Psoas muscle (tissue), 8 donors: ENCODE data around the gene ACTL6B. TPM values are rescaled to one million over a fixed set of nuclear protein-coding genes. Genes with fewer than 3 reads are reported as not detected.
A peak's percentile ranks its signal among the peaks of the same experiment; 100 is the strongest.

ENCODE experiments used
- ATAC-seq, 4 donors: fragments of 200-7000 bp; cut with Tn5 transposase; one replicate each; pipeline ENCODE4 v1.9.1; 2020; ENCODE audit warnings: moderate library complexity in 3 of 4, mild to moderate bottlenecking in 2 of 4
- DNase-seq, 2 donors: peaks; one replicate each; pipeline ENCODE4 v3.0.0-alpha.2; 2020
- H3K27ac ChIP-seq: fragments of 200-600 bp; one replicate; pipeline ENCODE4 v1.8.0; 2022
- H3K27me3 ChIP-seq, 3 donors: fragments of 200-600 bp in 1 of 3; one replicate each; pipeline versions ENCODE4 v1.6.1 to v1.8.0; 2013 to 2022; ENCODE audit warnings: low read length in 2 of 3, mild to moderate bottlenecking in 2 of 3, moderate library complexity in 1 of 3; ENCODE audit not compliant: insufficient read depth in 3 of 3
- H3K36me3 ChIP-seq, 2 donors: fragments of 200-600 bp in 1 of 2; one replicate each; pipeline versions ENCODE4 v1.6.1 to v1.8.0; 2013 to 2022; ENCODE audit warnings: low read depth in 1 of 2, mild to moderate bottlenecking in 1 of 2, moderate library complexity in 1 of 2; ENCODE audit not compliant: insufficient read depth in 1 of 2
- H3K4me1 ChIP-seq: fragments of 200-600 bp; one replicate; pipeline ENCODE4 v1.8.0; 2022
- H3K4me3 ChIP-seq: fragments of 200-600 bp; one replicate; pipeline ENCODE4 v1.8.0; 2022; ENCODE audit warnings: mild to moderate bottlenecking
- H3K9me3 ChIP-seq: fragments of 200-600 bp; one replicate; pipeline ENCODE4 v1.8.0; 2022
- CTCF ChIP-seq: fragments of 200-600 bp; IDR thresholded peaks from one replicate; pipeline ENCODE4 v1.8.0; 2022; ENCODE audit warnings: antibody characterized with exemption
- WGBS, 3 donors: extraction: QIAGEN DNeasy Blood & Tissue Kit; methylation state at CpG; one replicate each; pipeline versions ENCODE4 v1.1.6 to v1.1.7; 2013; 5-methylcytosine and 5-hydroxymethylcytosine counted together
- intact Hi-C, 2 donors: fragments of 100-400 bp; cut with DNase I; formaldehyde crosslinking; loops; one replicate each; pipeline versions ENCODE4 v1.11.0 to v1.14.2; 2022
- polyA plus RNA-seq, 3 donors: library from polyadenylated mRNA; stranded (reverse); fragments of 200-250 nt; gene quantifications; one replicate each; pipeline ENCODE4 v1.2.3, GENCODE V29; 2013
- total RNA-seq, 4 donors: library from RNA; stranded (reverse); fragmentation: NEBNext Ultra II Directional in 2 of 4; extraction: Animal tissue kit (Norgen Biotek cat#: 25700) in 2 of 4; gene quantifications; one replicate each; pipeline versions ENCODE4 v1.2.1 to v1.2.4, GENCODE V29; 2021 to 2023
- donor health status: healthy with polysubstance abuse.
- donor health status: DM: no; HTN: no; CAD: no; lungs with moderate emphysema.
- donor health status: Bipolar disorder and iron deficiency.
- donor health status: healthy.
- donor health status: DM: yes; HTN: yes; CAD: no.
- donor health status: DM: no; HTN: no; CAD: no.
- donor health status: DM: no; HTN: no; CAD: no.
- donor health status: DM: yes; HTN: yes; CAD: no.

The ACTL6B gene
- total and polyA plus RNA-seq, 7 donors: 0.03 TPM; not detected in 6

DNA sequence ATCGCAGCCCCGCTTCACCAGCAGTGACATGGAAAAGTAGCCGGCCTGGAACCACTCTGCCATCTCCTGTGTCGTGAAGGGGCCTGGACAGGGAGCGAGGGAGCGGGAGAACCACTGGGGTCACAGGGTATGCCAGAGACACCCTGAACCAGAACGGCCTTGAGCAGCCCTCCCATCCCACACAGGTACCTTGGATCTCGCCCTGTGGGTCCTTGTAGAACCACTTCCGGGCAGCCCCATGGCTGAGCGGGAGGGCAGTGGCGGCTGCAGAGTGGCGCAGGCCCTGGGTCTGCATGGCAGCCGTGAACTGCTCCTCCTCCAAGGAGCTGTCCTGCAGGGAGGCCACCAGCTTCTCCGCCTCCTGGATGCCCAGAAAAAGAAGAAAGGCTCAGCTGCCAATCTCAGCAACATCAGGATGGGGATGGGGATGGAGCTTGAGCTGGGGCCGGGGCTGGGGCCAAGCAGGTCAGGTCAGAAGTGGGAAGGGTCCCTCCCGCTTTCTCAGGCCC is 28.3 kb upstream of the ACTL6B start:
- H3K36me3 ChIP-seq: peaks cover 3 to 96% of the 10 kb centered on the region in 2 donors
- intact Hi-C loops: loop anchor here in 1 of 2 donors (5.0 kb wide), 1 partner anchor 107 kb away; no protein-coding TSS in a partner anchor
- DNase-seq: no peak

GRCh38 chr7:100683659-100684533 is 27.6 kb upstream of the ACTL6B start:
- DNase-seq: no peak
- Histone ChIP-seq H3K36me3 (peaks cover 3 to 98% of the 10 kb centered on the region in 2 donors), H3K4me3 (no peak overlapping the region), H3K27ac (no peak overlapping the region), H3K4me1 (peaks cover 5% of the 10 kb centered on the region), H3K27me3 (no peaks in the 10 kb centered on the region), H3K9me3 (no peaks in the 10 kb centered on the region)
- TF ChIP-seq CTCF: no peak
- ATAC-seq: no peak
- 92 to 94% (median 93%) methylated on average over 27 to 37 of the region's 37 CpGs for WGBS, 3 donors
- intact Hi-C loops: no loop called here

More for the DNA sequence above, 28.3 kb upstream of the ACTL6B start:
- WGBS, 3 donors: 91 to 95% (median 94%) methylated on average over 16 of the region's 16 CpGs
- H3K27ac ChIP-seq: no peak overlapping the region
- H3K4me3 ChIP-seq: no peak overlapping the region
- peaks cover 12% of the 10 kb centered on the region for H3K4me1 ChIP-seq
- TF ChIP-seq CTCF: no peak
- H3K27me3 ChIP-seq: no peaks in the 10 kb centered on the region
- ATAC-seq: no peak
- H3K9me3 ChIP-seq: no peaks in the 10 kb centered on the region

DNA sequence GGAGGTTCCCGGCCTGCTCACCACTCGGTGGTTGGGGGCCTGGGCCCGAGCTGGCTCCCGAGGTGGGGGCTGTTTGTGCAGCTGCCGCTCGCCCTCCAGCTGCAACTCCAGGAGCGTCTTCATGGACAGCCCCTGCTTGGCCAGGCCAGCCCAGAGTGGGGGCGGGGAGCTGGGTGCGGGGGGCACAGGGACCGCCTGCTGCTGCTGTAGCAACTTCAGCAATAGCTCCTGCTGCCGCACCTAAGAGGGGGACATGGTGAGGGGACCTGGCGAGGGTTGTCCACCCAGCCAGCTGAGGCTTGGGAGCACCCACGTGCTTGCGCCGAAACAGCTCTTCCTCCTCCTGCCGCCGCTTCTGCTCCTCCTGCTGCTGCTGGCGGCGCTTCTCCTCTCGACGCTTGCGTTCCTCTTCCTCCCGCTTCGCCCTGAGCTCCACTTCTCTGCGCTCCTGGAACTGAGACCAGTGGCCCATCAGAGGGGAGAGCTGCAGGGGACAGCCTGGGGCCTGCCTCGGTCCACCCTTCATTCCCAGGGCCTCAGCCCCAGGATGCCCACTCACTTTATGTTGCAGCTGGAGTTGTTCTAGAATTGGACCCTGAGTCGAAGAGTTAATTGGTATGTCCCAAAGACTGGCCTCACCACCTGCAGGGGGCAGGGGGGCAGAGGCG is 26.9 kb upstream of the ACTL6B start:
- no peaks in the 10 kb centered on the region for H3K4me1 ChIP-seq
- TF ChIP-seq CTCF: no peak
- DNase-seq (peak in 1 of 2 donors; percentile 56), ATAC-seq (no peak)
- H3K27ac ChIP-seq: no peak overlapping the region
- peaks cover 3 to 98% of the 10 kb centered on the region in 2 donors for H3K36me3 ChIP-seq
- 82 to 85% (median 83%) methylated on average over 27 to 28 of the region's 28 CpGs for WGBS, 3 donors
- intact Hi-C loops: no loop called here
- no peak overlapping the region for H3K4me3 ChIP-seq
- no peaks in the 10 kb centered on the region for H3K9me3 ChIP-seq
- H3K27me3 ChIP-seq: no peaks in the 10 kb centered on the region

DNA sequence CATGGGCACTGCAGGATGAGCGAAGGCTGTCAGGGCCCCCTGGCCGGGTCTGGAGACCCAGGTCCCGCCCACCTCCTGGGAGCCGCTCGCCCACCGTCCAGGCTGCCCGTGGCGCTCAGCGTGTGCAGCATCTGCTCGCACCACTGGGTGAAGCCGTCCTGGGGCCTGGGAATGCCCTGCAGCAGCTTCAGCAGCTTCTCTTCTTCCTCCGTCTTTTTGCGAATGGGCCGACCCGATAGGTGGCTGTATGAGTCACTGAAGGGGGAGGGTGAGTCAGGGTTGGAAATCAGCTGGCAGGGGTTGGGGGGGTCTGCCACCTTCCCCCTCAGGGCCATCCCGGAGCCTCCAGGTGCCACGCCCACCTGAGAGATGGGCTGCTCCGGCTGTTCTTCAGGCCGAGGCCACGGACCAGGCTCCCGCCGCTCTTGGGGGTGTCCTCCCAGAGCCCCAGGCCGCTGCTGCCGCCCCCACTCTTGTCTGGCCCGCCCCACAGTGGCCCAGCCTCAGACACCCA is 26.0 kb upstream of the ACTL6B start:
- no peak for TF ChIP-seq CTCF
- intact Hi-C loops: no loop called here
- 78 to 83% (median 80%) methylated on average over 22 to 25 of the region's 25 CpGs for WGBS, 3 donors

More for the DNA sequence above, 26.0 kb upstream of the ACTL6B start:
- DNase-seq: peak in 1 of 2 donors; percentile 58
- H3K9me3 ChIP-seq: no peaks in the 10 kb centered on the region
- H3K4me3 ChIP-seq: no peak overlapping the region
- H3K27me3 ChIP-seq: no peaks in the 10 kb centered on the region
- peak in 1 of 4 donors; percentile 2 for ATAC-seq
- no peaks in the 10 kb centered on the region for H3K4me1 ChIP-seq
- no peak overlapping the region for H3K27ac ChIP-seq
- H3K36me3 ChIP-seq: peaks cover 3 to 98% of the 10 kb centered on the region in 2 donors
